HFFc6 (cell line): Measurements from ENCODE around the gene ZBTB8B. TPM values are rescaled to one million over a fixed set of nuclear protein-coding genes. Genes with fewer than 3 reads are reported as not detected.

Experiments used
- DNase-seq: peaks from one replicate; pipeline ENCODE4 v3.0.0-alpha.2; 2018
- H3K27ac Mint-ChIP-seq: 2 replicates; pipeline ENCODE4 v1.8.0; 2020; ENCODE audit warnings: mild to moderate bottlenecking, mixed read lengths
- H3K27me3 Mint-ChIP-seq: 2 replicates; pipeline ENCODE4 v1.8.0; 2021; ENCODE audit warnings: mild to moderate bottlenecking, moderate library complexity, mixed read lengths; ENCODE audit not compliant: insufficient read depth
- H3K36me3 Mint-ChIP-seq: 2 replicates; pipeline ENCODE4 v1.8.0; 2021; ENCODE audit warnings: low read depth, mixed read lengths
- H3K4me1 Mint-ChIP-seq: 2 replicates; pipeline ENCODE4 v1.8.0; 2020; ENCODE audit warnings: low read depth, mixed read lengths
- H3K4me3 Mint-ChIP-seq: 2 replicates; pipeline ENCODE4 v1.8.0; 2020; ENCODE audit warnings: mild to moderate bottlenecking, moderate library complexity, mixed read lengths
- H3K9me3 Mint-ChIP-seq: 2 replicates; pipeline ENCODE4 v1.8.0; 2020; ENCODE audit warnings: mild to moderate bottlenecking, mixed read lengths
- total RNA-seq, 6 experiments: library from RNA; stranded (reverse); fragmentation: NEBNext Ultra II Directional; extraction: Animal tissue kit (Norgen Biotek cat#: 25700); gene quantifications; 2 replicates in 1 of 6; 3 replicates in 5 of 6; pipeline ENCODE4 v1.2.3, GENCODE V29; 2021
- TF ChIP-seq, protein P1 (sequence below): fragments of 200-600 bp; sonication (generic); IDR thresholded peaks from 2 replicates; pipeline ENCODE4 v1.5.0; 2021; ENCODE audit warnings: antibody characterized with exemption, mild to moderate bottlenecking

ZBTB8B gene
- total RNA-seq, 6 experiments from 2014 or later: not detected

DNA sequence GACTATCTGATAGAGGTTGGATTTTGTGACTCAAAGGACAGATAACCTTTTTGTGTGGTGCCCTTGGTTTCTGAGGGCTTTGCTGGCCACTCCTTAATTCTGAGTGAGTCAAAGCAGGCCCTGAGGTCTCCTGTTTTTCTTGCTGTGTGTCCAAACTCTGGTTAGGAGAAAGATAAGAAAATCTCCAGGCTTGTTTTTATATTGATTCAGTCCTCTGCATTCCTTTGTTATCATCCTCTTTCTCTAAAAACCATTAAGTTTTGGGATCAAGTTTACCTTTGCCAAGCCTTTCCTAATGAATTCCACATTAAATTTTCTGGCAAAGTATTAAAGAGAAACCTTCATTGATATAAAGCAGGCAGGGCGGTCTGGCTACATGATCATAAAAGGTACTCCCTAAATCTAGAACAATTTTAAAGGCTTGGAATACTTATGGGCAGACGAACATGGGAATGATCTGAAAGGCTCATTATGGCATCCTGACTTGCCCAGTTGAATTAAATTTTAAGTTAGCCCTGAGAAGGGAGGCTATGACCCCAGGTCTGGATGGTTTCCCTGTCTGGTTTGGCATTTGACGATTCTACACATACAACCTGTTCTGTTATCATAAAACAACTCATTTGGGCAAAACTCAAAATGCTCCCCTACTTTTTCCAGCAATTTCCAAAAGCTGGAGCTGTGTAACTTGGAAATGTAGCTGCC is 20.8 kb downstream of the ZBTB8B start:
- Mint-ChIP-seq H3K36me3 (no peaks in the 10 kb centered on the region), H3K27me3 (peaks cover 5% of the 10 kb centered on the region; the same call in 1 of the 2 replicates), H3K9me3 (peaks cover 4% of the 10 kb centered on the region; the same call in 1 of the 2 replicates), H3K27ac (no peak overlapping the region), H3K4me1 (peaks cover 11% of the 10 kb centered on the region), H3K4me3 (no peak overlapping the region)
- TF ChIP-seq, protein P1, sequence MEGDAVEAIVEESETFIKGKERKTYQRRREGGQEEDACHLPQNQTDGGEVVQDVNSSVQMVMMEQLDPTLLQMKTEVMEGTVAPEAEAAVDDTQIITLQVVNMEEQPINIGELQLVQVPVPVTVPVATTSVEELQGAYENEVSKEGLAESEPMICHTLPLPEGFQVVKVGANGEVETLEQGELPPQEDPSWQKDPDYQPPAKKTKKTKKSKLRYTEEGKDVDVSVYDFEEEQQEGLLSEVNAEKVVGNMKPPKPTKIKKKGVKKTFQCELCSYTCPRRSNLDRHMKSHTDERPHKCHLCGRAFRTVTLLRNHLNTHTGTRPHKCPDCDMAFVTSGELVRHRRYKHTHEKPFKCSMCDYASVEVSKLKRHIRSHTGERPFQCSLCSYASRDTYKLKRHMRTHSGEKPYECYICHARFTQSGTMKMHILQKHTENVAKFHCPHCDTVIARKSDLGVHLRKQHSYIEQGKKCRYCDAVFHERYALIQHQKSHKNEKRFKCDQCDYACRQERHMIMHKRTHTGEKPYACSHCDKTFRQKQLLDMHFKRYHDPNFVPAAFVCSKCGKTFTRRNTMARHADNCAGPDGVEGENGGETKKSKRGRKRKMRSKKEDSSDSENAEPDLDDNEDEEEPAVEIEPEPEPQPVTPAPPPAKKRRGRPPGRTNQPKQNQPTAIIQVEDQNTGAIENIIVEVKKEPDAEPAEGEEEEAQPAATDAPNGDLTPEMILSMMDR: no peak
- no peak for DNase-seq

DNA sequence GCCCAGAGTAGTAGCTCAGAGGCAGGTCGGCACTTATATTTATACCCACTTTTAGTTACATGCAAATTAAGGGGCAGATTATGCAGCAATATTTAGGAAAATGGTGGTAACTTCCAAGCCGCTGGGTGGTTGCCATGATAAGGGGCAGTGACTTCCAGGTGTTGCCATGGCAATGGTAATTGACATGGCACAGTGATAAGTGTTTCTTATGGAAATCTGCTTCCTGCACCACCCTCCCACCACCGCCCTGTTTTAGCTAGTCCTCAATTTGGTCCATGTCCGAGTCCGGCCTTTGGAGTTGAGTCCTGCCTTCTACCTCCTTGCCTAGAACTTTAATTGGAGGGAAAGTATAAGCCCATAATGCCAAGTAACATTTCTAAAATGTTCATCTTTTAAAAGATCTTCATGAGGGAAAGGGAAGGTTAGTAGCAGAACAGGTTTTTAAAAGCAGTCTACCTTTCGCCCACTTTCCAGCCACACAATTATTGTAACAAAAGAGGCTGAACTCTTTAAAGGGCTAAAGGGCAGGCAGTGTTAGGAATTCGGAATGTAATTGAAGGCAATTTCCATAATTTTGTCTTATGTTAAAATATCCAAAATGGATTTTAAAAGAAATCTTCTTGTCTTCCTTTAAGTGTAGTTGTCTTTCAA is 21.7 kb downstream of the ZBTB8B start:
- H3K9me3 Mint-ChIP-seq: peaks cover 4% of the 10 kb centered on the region; the same call in 1 of the 2 replicates
- H3K4me1 Mint-ChIP-seq: peaks cover 11% of the 10 kb centered on the region
- TF ChIP-seq, protein P1: no peak
- H3K27ac Mint-ChIP-seq: no peak overlapping the region
- H3K4me3 Mint-ChIP-seq: no peak overlapping the region
- no peak for DNase-seq
- H3K27me3 Mint-ChIP-seq: peaks cover 5% of the 10 kb centered on the region; the same call in 1 of the 2 replicates
- no peaks in the 10 kb centered on the region for H3K36me3 Mint-ChIP-seq

DNA sequence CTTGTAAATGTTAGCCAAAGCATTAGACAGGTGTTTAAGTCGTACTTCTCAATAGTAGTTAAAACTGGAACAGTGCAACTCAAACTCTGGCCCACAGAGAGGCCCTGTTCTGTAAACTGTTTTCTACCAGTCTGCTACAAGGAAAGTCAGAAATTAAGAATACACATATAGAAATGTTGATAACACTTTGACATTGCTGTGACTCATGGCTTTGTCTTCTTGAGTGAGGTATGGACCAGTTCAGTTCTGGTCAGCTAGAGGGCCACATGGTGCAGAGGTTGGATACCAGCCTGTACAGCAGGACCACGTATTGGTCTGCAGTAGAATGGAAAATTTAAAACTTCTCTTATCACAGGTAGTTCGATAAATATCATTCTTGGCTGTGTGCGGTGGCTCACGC is 22.3 kb downstream of the ZBTB8B start:
- H3K4me3 Mint-ChIP-seq: no peak overlapping the region
- no peak overlapping the region for H3K27ac Mint-ChIP-seq
- H3K36me3 Mint-ChIP-seq: no peaks in the 10 kb centered on the region
- no peak for DNase-seq
- H3K9me3 Mint-ChIP-seq: peaks cover 4% of the 10 kb centered on the region; the same call in 1 of the 2 replicates
- TF ChIP-seq, protein P1: no peak
- H3K4me1 Mint-ChIP-seq: peaks cover 11% of the 10 kb centered on the region
- peaks cover 1% of the 10 kb centered on the region; the same call in 1 of the 2 replicates for H3K27me3 Mint-ChIP-seq

DNA sequence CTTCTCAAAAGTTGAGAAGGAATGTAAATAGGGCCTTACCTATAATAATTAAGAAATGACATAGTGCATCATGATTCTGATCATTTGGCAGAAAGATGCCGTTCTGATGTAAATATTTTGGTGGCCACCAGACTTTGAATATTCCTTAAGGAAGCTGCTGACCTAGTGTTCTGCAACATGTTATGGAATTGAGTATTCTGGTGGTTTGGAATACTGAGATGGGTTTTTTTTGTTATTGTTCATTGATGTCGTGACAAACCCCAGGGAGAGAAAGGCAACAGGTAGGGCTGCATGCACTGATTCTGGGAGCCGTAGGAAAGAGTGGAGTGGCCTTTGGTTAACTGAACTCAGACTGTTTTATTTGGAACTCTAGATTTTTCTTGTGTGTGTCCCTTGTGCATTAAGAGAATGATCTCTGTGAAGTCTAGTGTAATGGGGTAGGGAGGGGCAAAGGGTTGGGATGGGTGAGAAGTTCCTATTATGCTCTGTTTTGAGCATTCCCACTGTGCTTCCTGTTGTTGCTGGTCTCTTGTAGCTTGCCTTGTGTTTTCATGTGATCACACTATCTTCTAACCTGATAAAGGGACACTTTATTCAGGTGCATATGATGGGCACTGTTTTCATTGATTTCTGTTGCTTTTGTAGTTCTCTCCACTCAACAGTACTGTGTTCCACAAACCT is 25.0 kb downstream of the ZBTB8B start:
- H3K9me3 Mint-ChIP-seq: no peaks in the 10 kb centered on the region
- no peak for DNase-seq
- H3K27ac Mint-ChIP-seq: no peak overlapping the region
- H3K36me3 Mint-ChIP-seq: no peaks in the 10 kb centered on the region
- peaks cover 23% of the 10 kb centered on the region for H3K4me1 Mint-ChIP-seq
- H3K4me3 Mint-ChIP-seq: no peak overlapping the region
- TF ChIP-seq, protein P1: no peak
- H3K27me3 Mint-ChIP-seq: no peaks in the 10 kb centered on the region

DNA sequence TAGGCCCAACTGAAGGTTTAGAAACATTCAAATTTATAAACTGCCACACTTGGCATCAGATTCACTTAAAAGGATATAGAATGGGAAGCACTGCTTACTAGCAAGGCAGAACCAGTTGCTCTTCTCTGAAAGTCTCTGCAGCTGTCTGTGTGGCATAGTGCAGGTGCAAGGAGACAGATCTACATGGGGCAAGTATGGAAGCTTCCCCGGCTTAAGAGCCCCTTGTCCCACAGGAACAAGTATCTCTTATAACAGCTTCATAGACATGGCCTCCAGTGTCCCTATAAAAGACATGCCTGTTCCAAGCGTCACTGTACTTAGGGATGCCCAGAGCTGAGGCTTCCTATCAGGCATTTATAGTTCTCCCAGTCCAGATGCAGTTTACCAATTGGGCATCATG is 26.5 kb downstream of the ZBTB8B start:
- Mint-ChIP-seq H3K9me3 (no peaks in the 10 kb centered on the region), H3K4me3 (no peak overlapping the region), H3K36me3 (no peaks in the 10 kb centered on the region), H3K27ac (no peak overlapping the region), H3K27me3 (no peaks in the 10 kb centered on the region), H3K4me1 (peaks cover 20% of the 10 kb centered on the region)
- no peak for DNase-seq
- TF ChIP-seq, protein P1: no peak
